C4-2B (cell line): ENCODE measurements around the gene TACR1.
A peak's percentile ranks its signal among the peaks of the same experiment; 100 is the strongest.

ENCODE experiments used
- H3K27ac ChIP-seq: fragments of 450-650 bp; 2 replicates; pipeline ENCODE4 v1.5.1; 2017
- CTCF ChIP-seq: fragments of 450-650 bp; conservative IDR thresholded peaks from 2 replicates; pipeline ENCODE4 v1.5.1; 2017; ENCODE audit warnings: mild to moderate bottlenecking
- ZFX ChIP-seq: fragments of 450-650 bp; IDR thresholded peaks from 2 replicates; pipeline ENCODE4 v1.6.1; 2017

The TACR1 gene

GRCh38 chr2:75099521-75099922 lies 99.8 kb downstream of the TACR1 start:
- H3K27ac ChIP-seq: no peak overlapping the region

GRCh38 chr2:75098856-75099255 lies 100.5 kb downstream of the TACR1 start:
- peak; percentile 52 for TF ChIP-seq CTCF
- no peak for TF ChIP-seq ZFX
- H3K27ac ChIP-seq: no peak overlapping the region

More at GRCh38 chr2:75099521-75099922, 99.8 kb downstream of the TACR1 start:
- TF ChIP-seq ZFX (no peak), CTCF (no peak)

GRCh38 chr2:75097831-75098230 lies 101.5 kb downstream of the TACR1 start:
- no peak overlapping the region for H3K27ac ChIP-seq
- TF ChIP-seq CTCF (no peak), ZFX (no peak)

GRCh38 chr2:75094405-75094804 lies 104.9 kb downstream of the TACR1 start:
- no peak for TF ChIP-seq CTCF
- TF ChIP-seq ZFX: no peak
- H3K27ac ChIP-seq: no peak overlapping the region

- TF ChIP-seq CTCF (no peak), ZFX (no peak)
- H3K27ac ChIP-seq: no peak overlapping the region
Measured at GRCh38 chr2:75090770-75091515, 108.4 kb downstream of the TACR1 start.

- TF ChIP-seq ZFX (no peak), CTCF (no peak)
- no peak overlapping the region for H3K27ac ChIP-seq
Measured at GRCh38 chr2:75089471-75089870, 109.8 kb downstream of the TACR1 start.

GRCh38 chr2:75088791-75089190 lies 110.5 kb downstream of the TACR1 start:
- no peak for TF ChIP-seq ZFX
- no peak for TF ChIP-seq CTCF
- no peak overlapping the region for H3K27ac ChIP-seq
